HepG2 (cell line): Measurements from ENCODE around the gene DPH2. TPM values are rescaled to one million over a fixed set of nuclear protein-coding genes. Genes with fewer than 3 reads are reported as not detected.

ENCODE experiments used
- ATAC-seq: fragments of 200-7000 bp; cut with Tn5 transposase; 3 replicates; pipeline ENCODE4 v1.9.1; 2020; ENCODE audit warnings: mild to moderate bottlenecking, moderate library complexity
- BruUV-seq: library from RNA; stranded (reverse); fragments of 400-500 nt; replicated peaks from 2 replicates; lab custom pipeline; 2021; lab: Mats Ljungman, UMichigan
- CTCF ChIA-PET: fragments of 300-600 bp; formaldehyde crosslinking; extraction: SDS; loops from one replicate; lab custom pipeline; 2021; ENCODE audit warnings: low total read pairs, inconsistent platforms, low intra/inter-chr PET ratio; lab: Yijun Ruan, JAX
- POLR2A ChIA-PET: fragments of 350-600 bp; sonication (Branson Sonifier 250); formaldehyde crosslinking; loops from one replicate; lab custom pipeline; 2020; ENCODE audit warnings: antibody characterized with exemption, inconsistent platforms; lab: Yijun Ruan, JAX
- DNase-seq: peaks from one replicate; pipeline ENCODE4 v3.0.0-alpha.2; 2015; ENCODE audit warnings: low spot score
- FAIRE-seq: peaks from 3 replicates; lab custom pipeline; 2011; peaks lifted over from hg19 to GRCh38; lab: Jason Lieb, UNC
- H2AFZ ChIP-seq: one replicate; pipeline ENCODE4 v1.6.1; 2011; ENCODE audit warnings: low read length, inconsistent platforms
- H3K27ac ChIP-seq: fragments of 300-600 bp; 3 replicates; pipeline ENCODE4 v1.8.0; 2011; ENCODE audit warnings: mixed run types, mild to moderate bottlenecking, mixed read lengths, low read length, inconsistent platforms; ENCODE audit not compliant: insufficient read depth; ENCODE audit errors: extremely low read length
- H3K27me3 ChIP-seq, 2 experiments: fragments of 200-600 bp in 1 of 2; 2 replicates in 1 of 2; 3 replicates in 1 of 2; pipeline versions ENCODE4 v1.6.0 to v1.8.0; 2011; ENCODE audit warnings: low read length in 2 of 2, mild to moderate bottlenecking in 2 of 2, moderate library complexity in 2 of 2, inconsistent platforms in 1 of 2; ENCODE audit not compliant: insufficient read depth in 2 of 2, control insufficient read depth in 1 of 2
- H3K36me3 ChIP-seq, 2 experiments: fragments of 200-600 bp in 1 of 2; replicated peaks in 1 of 2; 2 replicates in 1 of 2; 3 replicates in 1 of 2; pipeline versions ENCODE4 v1.5.1 to v1.8.0; 2011; ENCODE audit warnings: low read length in 2 of 2, inconsistent platforms in 1 of 2; ENCODE audit not compliant: insufficient read depth in 2 of 2, control insufficient read depth in 1 of 2
- H3K4me1 ChIP-seq: 2 replicates; pipeline ENCODE4 v1.5.1; 2012; ENCODE audit warnings: low read length, inconsistent platforms; ENCODE audit not compliant: insufficient read depth
- H3K4me2 ChIP-seq: 2 replicates; pipeline ENCODE4 v1.6.0; 2011; ENCODE audit warnings: low read depth, low read length, inconsistent platforms
- H3K4me3 ChIP-seq, 3 experiments: fragments of 200-600 bp in 1 of 3; sonication (generic), shearing (Covaris generic) in 1 of 3; replicated peaks in 1 of 3; 2 replicates each; pipeline ENCODE4 v1.5.1; 2011 to 2016; ENCODE audit warnings: low read length in 3 of 3, inconsistent platforms in 2 of 3, low read depth in 2 of 3, mild to moderate bottlenecking in 2 of 3, control low read depth in 1 of 3, mixed read lengths in 1 of 3; ENCODE audit not compliant: insufficient read depth in 1 of 3
- H3K79me2 ChIP-seq: one replicate; pipeline ENCODE4 v1.6.1; 2011; ENCODE audit warnings: low read length, inconsistent platforms; ENCODE audit not compliant: insufficient read depth
- H3K9ac ChIP-seq: 2 replicates; pipeline ENCODE4 v1.6.0; 2011; ENCODE audit warnings: mild to moderate bottlenecking, low read depth, low read length, inconsistent platforms; ENCODE audit not compliant: insufficient read depth
- H3K9me3 ChIP-seq: 2 replicates; pipeline ENCODE4 v1.5.1; 2012; ENCODE audit warnings: mild to moderate bottlenecking, low read length
- H4K20me1 ChIP-seq: 2 replicates; pipeline ENCODE4 v1.6.0; 2011; ENCODE audit warnings: inconsistent platforms, mild to moderate bottlenecking, low read length, moderate library complexity; ENCODE audit not compliant: insufficient read depth
- CEBPB ChIP-seq: IDR thresholded peaks from 2 replicates; pipeline ENCODE4 v1.6.1; 2011; ENCODE audit warnings: low read depth, low read length, improper control_type of control experiment, borderline replicate concordance
- FOXO4 ChIP-seq: sonication (generic); formaldehyde crosslinking; conservative IDR thresholded peaks from 2 replicates; pipeline ENCODE4 v1.8.1; 2023; ENCODE audit warnings: missing genetic modification reagents
- GLMP ChIP-seq: sonication (generic); formaldehyde crosslinking; IDR thresholded peaks from 2 replicates; pipeline ENCODE4 v1.9.0; 2021; ENCODE audit warnings: missing genetic modification reagents, mild to moderate bottlenecking, borderline replicate concordance
- HHEX ChIP-seq: IDR thresholded peaks from 2 replicates; pipeline ENCODE4 v1.6.1; 2016; ENCODE audit warnings: control low read depth
- HNF1A ChIP-seq, 2 experiments: sonication (generic) in 1 of 2; formaldehyde crosslinking in 1 of 2; IDR thresholded peaks; 2 replicates each; pipeline versions ENCODE4 v1.4.0 to v1.6.1; 2016 to 2020; ENCODE audit warnings: borderline replicate concordance in 1 of 2, low read depth in 1 of 2, mild to moderate bottlenecking in 1 of 2, missing genetic modification reagents in 1 of 2
- IKZF1 ChIP-seq: fragments of 450-650 bp; IDR thresholded peaks from 2 replicates; pipeline ENCODE4 v1.7.1; 2016
- RELA ChIP-seq: sonication (generic); formaldehyde crosslinking; IDR thresholded peaks from 2 replicates; pipeline ENCODE4 v1.4.0; 2020; ENCODE audit warnings: missing genetic modification reagents
- RXRB ChIP-seq: IDR thresholded peaks from 2 replicates; pipeline ENCODE4 v1.6.1; 2016; ENCODE audit warnings: borderline replicate concordance, missing genetic modification reagents, missing compliant biosample characterization
- TSC22D2 ChIP-seq: sonication (generic); formaldehyde crosslinking; IDR thresholded peaks from 2 replicates; pipeline ENCODE4 v1.5.1; 2020; ENCODE audit warnings: missing genetic modification reagents, mild to moderate bottlenecking, borderline replicate concordance
- XBP1 ChIP-seq: sonication (generic); formaldehyde crosslinking; IDR thresholded peaks from 2 replicates; pipeline ENCODE4 v1.5.0; 2020; ENCODE audit warnings: missing genetic modification reagents
- ZC3H13 ChIP-seq: sonication (generic); formaldehyde crosslinking; IDR thresholded peaks from 2 replicates; pipeline ENCODE4 v1.8.1; 2023; ENCODE audit warnings: mild to moderate bottlenecking, missing genetic modification reagents, moderate library complexity
- ZKSCAN8 ChIP-seq: IDR thresholded peaks from 2 replicates; pipeline ENCODE4 v1.6.1; 2016; ENCODE audit warnings: borderline replicate concordance, missing genetic modification reagents, missing compliant biosample characterization
- ZNF225 ChIP-seq: sonication (generic); formaldehyde crosslinking; IDR thresholded peaks from 2 replicates; pipeline ENCODE4 v1.4.0; 2020; ENCODE audit warnings: mild to moderate bottlenecking, missing genetic modification reagents
- ZNF317 ChIP-seq: sonication (generic); formaldehyde crosslinking; IDR thresholded peaks from 2 replicates; pipeline ENCODE4 v1.5.0; 2020; ENCODE audit warnings: mild to moderate bottlenecking, missing genetic modification reagents
- ZNF543 ChIP-seq: sonication (generic); formaldehyde crosslinking; IDR thresholded peaks from 2 replicates; pipeline ENCODE4 v1.4.0; 2020; ENCODE audit warnings: mild to moderate bottlenecking, missing genetic modification reagents
- ZNF550 ChIP-seq: sonication (generic); formaldehyde crosslinking; IDR thresholded peaks from 2 replicates; pipeline ENCODE4 v1.4.0; 2020; ENCODE audit warnings: mild to moderate bottlenecking, missing genetic modification reagents, borderline replicate concordance
- ZNF558 ChIP-seq: sonication (generic); formaldehyde crosslinking; IDR thresholded peaks from 2 replicates; pipeline ENCODE4 v1.9.0; 2022; ENCODE audit warnings: mild to moderate bottlenecking, missing genetic modification reagents, borderline replicate concordance
- ZSCAN25 ChIP-seq: sonication (generic); formaldehyde crosslinking; IDR thresholded peaks from 2 replicates; pipeline ENCODE4 v1.8.0; 2022; ENCODE audit warnings: mild to moderate bottlenecking, missing genetic modification reagents
- ZZZ3 ChIP-seq: sonication (generic); formaldehyde crosslinking; IDR thresholded peaks from 2 replicates; pipeline ENCODE4 v1.4.0; 2020; ENCODE audit warnings: missing genetic modification reagents, mild to moderate bottlenecking, borderline replicate concordance
- WGBS: methylation state at CpG from one replicate; pipeline ENCODE4 v1.1.6; 2017; ENCODE audit warnings: low lambda C conversion rate; 5-methylcytosine and 5-hydroxymethylcytosine counted together
- in situ Hi-C: cut with HindIII; loops from 2 replicates; pipeline ENCODE4 v1.10.0; 2017; ENCODE audit warnings: low pct_unique_long_range_greater_than_20kb; ENCODE audit not compliant: extremely low pct_ligation_motif_present
- intact Hi-C: fragments of 100-400 bp; cut with micrococcal nuclease; formaldehyde crosslinking; loops from one replicate; pipeline ENCODE4 v1.10.0; 2022; ENCODE audit not compliant: unreplicated experiment
- polyA plus RNA-seq, 8 experiments: library from polyadenylated mRNA; depleted of rRNA in 3 of 8; stranded (reverse) in 7 of 8; unstranded in 1 of 8; fragments of >200 nt; fragmentation: Illumina TruSeq in 4 of 8; extraction: Trizol in 4 of 8; gene quantifications; 2 replicates each; pipeline versions ENCODE4 v1.2.1 to v1.2.3, GENCODE V29; 2011 to 2016; ENCODE audit warnings: low read depth in 4 of 8, missing spikeins in 1 of 8, mixed read lengths in 1 of 8; ENCODE audit not compliant: insufficient read depth in 1 of 8
- total RNA-seq, 5 experiments: library from RNA; depleted of rRNA; stranded (reverse); fragments of >200 nt; fragmentation: Illumina TruSeq; extraction: Trizol; gene quantifications; 2 replicates each; pipeline ENCODE4 v1.2.3, GENCODE V29; 2016; ENCODE audit warnings: low read depth in 1 of 5

DPH2 gene
- total and polyA plus RNA-seq, 2 of the 13 experiments (the other 11 are each of a cell fraction or from before 2014, with no cell fraction given), result 32.2 to 38.3 TPM

GRCh38 chr1:43930949-43931275 is 38.9 kb upstream of the DPH2 start:
- POLR2A ChIA-PET, result interaction anchor here (1.4 to 1.9 kb wide), 2 partner anchors 44 to 224 kb away, joined by 5 to 7 read pairs; partner anchors contain the start of genes ATP6V0B and ST3GAL3
- H3K4me1 ChIP-seq, result peaks cover 29% of the 10 kb centered on the region

More at GRCh38 chr1:43930949-43931275, 38.9 kb upstream of the DPH2 start:
- Histone ChIP-seq H4K20me1 (0 out of 2 replicates have a peak, but pooled peaks cover 2% of the 10 kb centered on the region), H3K9me3 (no peaks in the 10 kb centered on the region), H3K4me2 (no peak overlapping the region), H3K9ac (no peak overlapping the region), H2AFZ (no peak overlapping the region), H3K27me3 (no peaks in the 10 kb centered on the region), H3K4me3 (no peak overlapping the region), H3K36me3 (no peaks in the 10 kb centered on the region; a peak in 1 of 5 replicates), H3K79me2 (no peaks in the 10 kb centered on the region), H3K27ac (no peak overlapping the region)
- DNase-seq (no peak), FAIRE-seq (no peak), ATAC-seq (no peak)
- CTCF ChIA-PET, result no interaction called here
- in situ Hi-C loops, result loop anchor here (5.0 kb wide), 2 partner anchors 174 to 404 kb away; no protein-coding TSS in a partner anchor
- TF ChIP-seq ZZZ3 (no peak), RELA (CRISPR knock-in tag) (no peak), RXRB (no peak), IKZF1 (no peak), HNF1A (IDR thresholded peaks at IDR 0.05; ENCODE audit: low read depth) (no peak), HNF1A (CRISPR knock-in tag; IDR thresholded peaks at IDR 0.05; ENCODE audit: borderline replicate concordance) (no peak), HHEX (CRISPR knock-in tag) (no peak), TSC22D2 (CRISPR knock-in tag) (no peak), ZKSCAN8 (CRISPR knock-in tag) (no peak), ZNF317 (CRISPR knock-in tag) (no peak), ZNF543 (CRISPR knock-in tag) (no peak), GLMP (CRISPR knock-in tag) (no peak), ZC3H13 (CRISPR knock-in tag) (no peak), CEBPB (no peak), XBP1 (CRISPR knock-in tag) (no peak), ZSCAN25 (CRISPR knock-in tag) (no peak), ZNF225 (CRISPR knock-in tag) (no peak), ZNF550 (CRISPR knock-in tag) (no peak), FOXO4 (CRISPR knock-in tag) (no peak), ZNF558 (CRISPR knock-in tag) (no peak)
- 49% methylated on average over 2 of the region's 4 CpGs for WGBS
- no TSS peak for BruUV-seq
- intact Hi-C loops, result loop anchor here (10.0 kb wide), 1 partner anchor 104 kb away; the partner anchor contains the start of gene SLC6A9
